Activated naive CD8-positive, alpha-beta T cell treated with anti-CD3 and anti-CD28 coated beads, Interleukin-2, amount 50 U/mL, for 16 hours (primary cell): ENCODE results near the gene GNAI2.
A peak's percentile ranks its signal among the peaks of the same experiment; 100 is the strongest.
"Not testable (repeated sequence)": the region's sequence is repeated elsewhere in the genome, so short reads cannot be mapped to it uniquely, and the experiment has no call there.

Source experiments
- DNase-seq: peaks from one replicate; pipeline ENCODE4 v3.0.0-alpha.2; 2020; ENCODE audit warnings: low read depth, low spot score

Gene GNAI2

DNA sequence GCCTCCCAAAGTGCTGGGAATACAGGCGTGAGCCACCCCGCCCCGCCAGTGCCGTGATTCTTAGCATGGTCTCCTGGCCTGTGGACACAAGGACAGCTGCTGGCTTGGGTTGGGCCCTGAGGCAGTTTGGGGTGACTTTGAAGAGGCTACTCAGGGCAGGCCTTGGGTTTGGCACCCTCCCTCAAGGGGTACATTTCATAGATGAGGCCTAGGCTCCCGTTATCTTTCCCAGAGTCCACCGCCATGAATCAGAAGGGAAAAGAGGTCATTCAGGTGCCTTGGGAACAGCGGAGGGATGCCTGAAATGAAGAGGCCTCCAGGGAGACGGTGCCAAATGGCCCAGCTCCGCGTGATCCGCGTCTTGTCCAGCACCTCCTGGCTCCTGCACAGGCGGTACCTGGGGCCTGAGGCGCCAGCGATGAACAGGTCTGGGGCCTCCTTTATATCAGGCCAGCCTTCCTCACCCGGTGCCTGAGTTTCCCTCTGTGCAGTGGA is 9.3 kb downstream of the GNAI2 start:
- no peak for DNase-seq

GRCh38 chr3:50245831-50246516 is 10.0 kb downstream of the GNAI2 start:
- peak; percentile 92 for DNase-seq

- peak; percentile 72 for DNase-seq
These were observed 10.5 kb downstream of the GNAI2 start for GRCh38 chr3:50246517-50246954.

- no peak for DNase-seq
These were observed 12.4 kb downstream of the GNAI2 start for GRCh38 chr3:50248387-50248786.

DNA sequence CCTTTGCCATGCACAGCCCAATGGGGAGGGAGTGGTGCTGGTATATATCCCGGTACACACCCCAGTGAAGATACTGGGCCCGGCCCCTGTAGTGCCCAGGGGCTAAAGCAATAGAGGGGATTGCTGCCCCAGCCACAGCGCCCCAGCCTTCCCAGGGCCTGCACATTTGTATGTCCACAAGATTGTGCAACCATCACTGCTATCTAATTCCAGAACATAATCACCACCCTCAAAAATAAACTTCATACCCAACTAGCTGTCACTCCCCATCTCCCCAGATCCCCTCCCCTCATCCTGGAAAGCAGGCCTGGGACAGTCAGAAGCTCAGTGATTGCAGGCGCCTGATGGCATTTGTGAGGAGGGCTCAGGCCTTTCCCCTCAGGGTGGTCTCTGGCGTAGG is 13.5 kb downstream of the GNAI2 start:
- DNase-seq = no peak

DNA sequence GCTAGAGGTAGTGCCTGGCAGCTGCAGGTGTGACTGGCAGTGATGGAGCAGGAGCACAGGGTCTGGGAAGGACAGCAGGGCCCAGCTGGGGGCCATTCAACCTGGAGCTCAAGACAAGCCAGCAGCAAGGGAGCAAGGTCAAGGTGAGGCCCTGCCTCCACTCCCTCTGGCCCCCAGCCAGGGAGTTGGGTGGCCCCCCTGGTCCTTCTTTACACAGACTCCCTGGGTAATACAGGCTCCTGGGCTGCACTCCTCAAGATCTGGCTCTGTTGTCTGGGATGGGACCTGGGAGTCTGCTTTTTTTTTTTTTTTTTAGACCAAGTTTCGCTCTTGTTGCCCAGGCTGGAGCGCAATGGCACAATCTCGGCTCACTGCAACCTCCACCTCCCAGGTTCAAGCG is 14.5 kb downstream of the GNAI2 start:
- DNase-seq = no peak

GRCh38 chr3:50251220-50251619 is 15.2 kb downstream of the GNAI2 start:
- DNase-seq = no peak

DNA sequence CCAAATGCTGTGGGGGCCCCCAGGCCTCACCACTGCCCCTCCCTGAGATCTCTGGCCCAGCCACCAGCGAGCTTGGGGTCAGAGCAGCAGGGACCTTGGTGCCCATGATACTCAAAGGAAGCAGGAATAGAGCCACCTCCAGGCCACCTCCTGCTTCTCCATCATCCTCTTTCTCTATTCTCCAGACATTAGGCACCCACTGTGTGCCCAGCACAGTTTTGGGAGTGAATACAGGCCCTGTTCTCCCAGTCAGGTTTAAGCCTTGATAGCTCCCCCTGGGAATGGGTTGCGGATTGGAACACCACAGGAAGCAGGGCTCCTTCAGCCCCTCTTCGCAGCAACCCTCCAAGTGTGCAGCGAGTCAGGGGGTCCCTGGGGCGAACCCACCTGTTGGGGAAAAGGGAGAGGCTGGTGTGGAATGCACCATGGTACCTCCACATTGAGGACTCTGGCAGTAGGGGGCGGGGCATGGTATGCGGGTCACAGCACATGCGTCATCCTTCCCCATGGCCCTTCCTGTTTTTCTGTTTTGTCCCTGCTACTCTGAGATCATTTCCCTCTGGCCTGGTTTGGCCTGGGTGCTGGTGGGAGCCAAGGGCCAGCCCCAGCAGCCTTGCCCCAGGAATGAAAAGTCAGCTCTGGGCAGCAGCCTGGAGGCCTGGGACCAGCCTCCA is 18.7 kb downstream of the GNAI2 start:
- DNase-seq = no peak

GRCh38 chr3:50255251-50255615 is 19.2 kb downstream of the GNAI2 start:
- no peak for DNase-seq

GRCh38 chr3:50256978-50257890 is 21.2 kb downstream of the GNAI2 start:
- no peak for DNase-seq

- no peak for DNase-seq
These were observed 22.2 kb downstream of the GNAI2 start for GRCh38 chr3:50258029-50258680.

- DNase-seq = no peak
These were observed 23.0 kb downstream of the GNAI2 start for GRCh38 chr3:50258979-50259378.

GRCh38 chr3:50259432-50260026 is 23.5 kb downstream of the GNAI2 start:
- DNase-seq = no peak

DNA sequence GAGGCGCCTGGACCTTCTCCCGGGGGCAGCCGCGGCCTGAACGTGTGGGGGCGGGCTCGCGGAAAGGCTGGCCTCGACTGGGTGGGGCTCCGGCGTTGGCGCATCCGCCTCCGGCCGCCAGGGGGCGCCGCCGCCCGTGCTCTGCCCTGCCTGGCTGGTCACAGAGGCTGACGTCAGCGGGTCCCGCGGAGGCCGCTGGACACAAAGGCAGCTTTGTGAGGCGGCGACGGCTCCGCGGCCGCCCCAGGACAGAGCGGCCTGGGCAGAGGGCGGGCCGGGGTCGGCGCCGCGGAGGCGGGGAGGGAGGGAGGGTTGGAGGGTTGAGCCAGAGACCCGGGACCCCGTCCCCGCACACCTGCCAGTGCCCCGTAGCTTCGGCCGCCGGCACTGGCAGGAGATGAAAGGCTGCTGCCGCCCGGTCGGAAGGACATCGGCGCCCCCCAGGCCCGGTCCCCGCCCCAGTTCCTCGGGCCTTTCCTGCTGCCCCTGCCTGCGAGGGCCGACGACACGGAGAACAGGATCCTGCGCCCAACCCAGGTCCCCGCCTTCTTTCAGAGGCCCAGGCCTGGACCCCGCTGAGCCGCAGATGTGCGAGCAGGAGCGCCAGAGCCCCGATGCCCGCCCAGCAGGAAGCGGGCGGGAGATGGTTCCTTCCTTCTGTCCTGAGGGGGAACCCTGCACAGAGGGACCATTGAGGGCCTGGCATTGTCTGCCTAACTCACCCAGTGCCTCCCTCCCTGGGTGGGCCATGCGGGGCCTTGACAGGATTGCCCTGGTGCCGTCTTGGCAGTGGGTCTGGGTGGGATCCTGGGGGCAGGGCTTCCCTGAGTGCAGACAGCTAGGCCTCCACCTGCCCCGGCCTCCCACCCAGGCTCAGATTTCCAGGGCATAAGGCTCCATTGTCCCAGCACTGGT is 24.3 kb downstream of the GNAI2 start:
- peak; percentile 55 for DNase-seq

DNA sequence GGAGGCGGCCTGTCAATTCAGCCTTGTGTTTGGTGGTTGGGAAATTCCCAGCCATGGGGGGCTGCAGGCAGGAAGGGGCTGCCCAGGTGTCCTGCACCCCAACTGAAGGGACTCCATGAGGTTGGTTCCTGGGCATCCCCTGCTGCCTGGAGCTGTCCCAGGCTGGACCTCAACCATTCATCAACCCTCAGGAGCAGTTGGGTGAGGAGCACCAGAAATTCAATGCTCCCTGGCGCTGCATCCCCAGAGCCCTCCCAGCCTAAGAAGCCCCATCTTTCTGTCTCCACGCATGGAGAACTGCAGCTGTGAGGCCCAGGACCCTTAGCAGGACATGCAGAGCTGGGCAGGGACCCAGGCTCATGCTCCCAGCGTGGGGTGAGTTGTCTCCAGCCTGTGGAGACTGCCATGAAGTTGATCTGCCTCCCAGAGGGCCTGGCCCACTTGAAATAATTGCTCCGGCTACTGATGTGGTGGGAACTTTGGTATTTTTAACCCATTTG is 25.0 kb downstream of the GNAI2 start:
- no peak for DNase-seq

- no peak for DNase-seq
These were observed 25.5 kb downstream of the GNAI2 start for GRCh38 chr3:50261505-50261904.

DNA sequence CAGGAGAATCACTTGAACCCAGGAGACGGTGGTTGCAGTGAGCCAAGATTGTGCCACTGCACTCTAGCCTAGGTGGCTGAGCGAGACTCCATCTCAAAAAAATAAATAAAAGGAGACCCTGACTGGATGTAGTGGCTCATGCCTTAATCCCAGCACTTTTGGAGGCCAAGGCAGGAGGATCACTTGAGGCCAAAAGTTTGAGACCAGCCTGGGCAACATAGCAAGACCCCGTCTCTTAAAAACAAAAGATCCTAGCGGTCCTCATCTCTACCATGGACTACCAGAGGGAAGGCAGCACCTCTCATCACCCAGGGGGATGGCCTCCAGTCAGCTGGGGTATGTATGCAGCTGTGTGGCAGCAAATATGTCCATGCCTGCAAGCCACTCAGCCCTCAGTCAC is 26.2 kb downstream of the GNAI2 start:
- not testable (repeated sequence) for DNase-seq

GRCh38 chr3:50262778-50263177 is 26.8 kb downstream of the GNAI2 start:
- DNase-seq = no peak

DNA sequence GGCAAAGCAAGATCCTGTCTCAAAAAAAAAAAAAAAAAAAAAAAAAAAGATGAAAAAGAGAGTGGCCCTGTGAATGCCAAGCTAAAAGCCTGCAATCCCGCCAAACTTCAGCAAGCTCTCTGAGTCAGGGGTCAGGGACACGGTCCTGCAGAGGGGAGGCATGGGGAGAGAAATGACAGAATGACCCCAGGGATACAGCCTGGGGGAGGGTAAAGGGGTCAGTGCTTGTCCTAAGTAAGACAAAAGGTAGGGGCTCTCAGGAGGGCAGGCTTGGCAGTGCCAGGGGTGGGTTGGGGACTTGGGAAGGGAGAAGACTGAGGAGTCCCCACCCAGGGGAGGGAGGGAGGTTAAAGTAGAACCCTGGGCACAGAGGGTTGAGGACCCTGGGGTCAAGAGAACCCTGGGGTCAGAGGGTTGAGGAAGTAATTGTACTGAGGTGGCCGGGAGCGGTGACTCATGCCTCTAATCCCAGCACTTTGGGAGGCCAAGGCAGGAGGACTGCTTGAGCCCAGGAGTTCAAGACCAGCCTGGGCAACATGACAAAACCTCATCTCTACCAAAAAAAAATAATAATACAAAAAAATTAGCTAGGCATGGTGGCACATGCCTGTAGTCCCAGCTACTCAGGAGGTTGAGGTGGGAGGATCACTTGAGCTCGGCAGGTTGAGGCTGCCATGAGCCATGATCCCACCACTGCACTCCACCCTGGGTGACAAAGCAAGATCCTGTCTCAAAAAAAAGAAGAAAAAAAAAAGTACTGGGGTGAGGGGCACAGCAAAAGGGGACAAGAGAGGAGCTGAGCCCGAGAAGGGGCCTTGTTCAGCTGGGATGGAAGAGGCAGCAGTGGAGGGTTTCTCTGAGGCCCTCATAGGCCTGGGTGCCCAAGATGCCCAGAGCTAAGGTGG is 27.7 kb downstream of the GNAI2 start:
- DNase-seq = no peak
